Mesothelial cell of epicardium (in vitro differentiated cells): ENCODE results near the gene SLC22A8. TPM values are rescaled to one million over a fixed set of nuclear protein-coding genes. Genes with fewer than 3 reads are reported as not detected.

Experiments used
- DNase-seq, 2 experiments: peaks; one replicate each; pipeline ENCODE4 v3.0.0; 2021; ENCODE audit warnings: low spot score in 2 of 2; ENCODE audit not compliant: unreplicated experiment in 2 of 2
- H3K27ac Mint-ChIP-seq: 2 replicates; pipeline ENCODE4 v1.8.0; 2021; ENCODE audit warnings: mixed read lengths
- H3K27me3 Mint-ChIP-seq: 2 replicates; pipeline ENCODE4 v1.8.0; 2021; ENCODE audit warnings: low read depth, mixed read lengths
- H3K36me3 Mint-ChIP-seq: 2 replicates; pipeline ENCODE4 v1.8.0; 2021; ENCODE audit warnings: mixed read lengths
- H3K4me1 Mint-ChIP-seq: 2 replicates; pipeline ENCODE4 v1.8.0; 2021; ENCODE audit warnings: mixed read lengths
- H3K4me3 Mint-ChIP-seq: 2 replicates; pipeline ENCODE4 v1.8.0; 2021; ENCODE audit warnings: mild to moderate bottlenecking, moderate library complexity, mixed read lengths
- H3K9me3 Mint-ChIP-seq: 2 replicates; pipeline ENCODE4 v1.8.0; 2021; ENCODE audit warnings: mixed read lengths
- CTCF ChIP-seq: fragments of 200-600 bp; sonication (generic); IDR thresholded peaks from one replicate; pipeline ENCODE4 v1.5.0; 2021; ENCODE audit warnings: antibody characterized with exemption; ENCODE audit not compliant: unreplicated experiment
- total RNA-seq: library from RNA; stranded (reverse); gene quantifications from 3 replicates; pipeline ENCODE4 v1.2.1, GENCODE V29; 2021

Gene SLC22A8
- total RNA-seq, 1 donor from 2014 or later, result not detected

- DNase-seq, result no peak
- Mint-ChIP-seq H3K4me3 (no peak overlapping the region), H3K27ac (no peak overlapping the region), H3K4me1 (peaks cover 20% of the 10 kb centered on the region), H3K27me3 (peaks cover 2% of the 10 kb centered on the region), H3K9me3 (no peaks in the 10 kb centered on the region), H3K36me3 (no peaks in the 10 kb centered on the region)
- no peak for TF ChIP-seq CTCF
These were observed 7.7 kb upstream of the SLC22A8 start for GRCh38 chr11:63023222-63023814.

- H3K36me3 Mint-ChIP-seq, result no peaks in the 10 kb centered on the region
- TF ChIP-seq CTCF, result no peak
- H3K9me3 Mint-ChIP-seq, result no peaks in the 10 kb centered on the region
- H3K4me3 Mint-ChIP-seq, result no peak overlapping the region
- H3K27ac Mint-ChIP-seq, result no peak overlapping the region
- peaks cover 26% of the 10 kb centered on the region for H3K4me1 Mint-ChIP-seq
- peaks cover 2% of the 10 kb centered on the region for H3K27me3 Mint-ChIP-seq
- no peak for DNase-seq
These were observed 6.8 kb upstream of the SLC22A8 start for GRCh38 chr11:63022441-63022840.

GRCh38 chr11:63020671-63021291 lies 5.1 kb upstream of the SLC22A8 start:
- no peaks in the 10 kb centered on the region for H3K9me3 Mint-ChIP-seq
- DNase-seq, result peak in 1 of 2 experiments; percentile 37
- H3K27me3 Mint-ChIP-seq, result peaks cover 2% of the 10 kb centered on the region

GRCh38 chr11:63019506-63019905 lies 3.9 kb upstream of the SLC22A8 start:
- Mint-ChIP-seq H3K4me1 (peaks cover 29% of the 10 kb centered on the region), H3K36me3 (no peaks in the 10 kb centered on the region), H3K27me3 (peaks cover 2% of the 10 kb centered on the region), H3K4me3 (no peak overlapping the region), H3K9me3 (no peaks in the 10 kb centered on the region), H3K27ac (no peak overlapping the region)
- TF ChIP-seq CTCF, result no peak
- DNase-seq, result peak in 1 of 2 experiments; percentile 38

More at GRCh38 chr11:63020671-63021291, 5.1 kb upstream of the SLC22A8 start:
- H3K4me1 Mint-ChIP-seq, result peaks cover 29% of the 10 kb centered on the region
- peak; percentile 45 for TF ChIP-seq CTCF
- H3K27ac Mint-ChIP-seq, result no peak overlapping the region
- H3K36me3 Mint-ChIP-seq, result no peaks in the 10 kb centered on the region
- H3K4me3 Mint-ChIP-seq, result no peak overlapping the region

- Mint-ChIP-seq H3K27me3 (no peaks in the 10 kb centered on the region), H3K27ac (peak overlapping the region; percentile 50), H3K4me1 (peaks cover 27% of the 10 kb centered on the region), H3K36me3 (no peaks in the 10 kb centered on the region), H3K9me3 (no peaks in the 10 kb centered on the region), H3K4me3 (no peak overlapping the region)
- no peak for TF ChIP-seq CTCF
- DNase-seq, result peak in 1 of 2 experiments; percentile 34
These were observed 1.8 kb upstream of the SLC22A8 start for GRCh38 chr11:63017306-63017974.
